PC-9 (cell line): Measurements from ENCODE around the gene GBA3. TPM values are rescaled to one million over a fixed set of nuclear protein-coding genes. Genes with fewer than 3 reads are reported as not detected.

Source experiments
- BruUV-seq: library from RNA; stranded (reverse); fragments of 400-500 nt; replicated peaks from 2 replicates; lab custom pipeline; 2021; lab: Mats Ljungman, UMichigan
- CTCF ChIA-PET: fragments of 300-600 bp; sonication (Branson Sonifier 250); formaldehyde crosslinking; loops from one replicate; lab custom pipeline; 2022; ENCODE audit warnings: antibody characterized with exemption; lab: Charles Lee
- POLR2A ChIA-PET: fragments of 300-600 bp; sonication (Branson Sonifier 250); formaldehyde crosslinking; loops from one replicate; lab custom pipeline; 2022; ENCODE audit warnings: antibody characterized with exemption; ENCODE audit not compliant: unreplicated experiment; lab: Charles Lee
- DNase-seq, 2 experiments: peaks; one replicate each; pipeline versions ENCODE4 v3.0.0 to v3.0.0-alpha.2; 2015 to 2022; ENCODE audit warnings: mixed read lengths in 1 of 2
- H2AFZ ChIP-seq: fragments of 200-600 bp; sonication (generic); 2 replicates; pipeline ENCODE4 v1.8.1; 2017; ENCODE audit warnings: antibody characterized with exemption
- H3F3A ChIP-seq: fragments of 200-600 bp; sonication (generic); 2 replicates; pipeline ENCODE4 v1.8.1; 2017; ENCODE audit warnings: antibody characterized with exemption, mild to moderate bottlenecking, low read depth; ENCODE audit not compliant: insufficient read depth
- H3K27ac ChIP-seq: fragments of 200-600 bp; sonication (generic); 2 replicates; pipeline ENCODE4 v1.6.1; 2016; ENCODE audit warnings: mixed run types
- H3K27me3 ChIP-seq: fragments of 200-600 bp; sonication (generic); 2 replicates; pipeline ENCODE4 v1.6.1; 2016; ENCODE audit warnings: low read depth, mixed run types; ENCODE audit not compliant: insufficient read depth
- H3K36me3 ChIP-seq: fragments of 200-600 bp; sonication (generic); 2 replicates; pipeline ENCODE4 v1.6.1; 2016; ENCODE audit warnings: low read depth, mixed run types
- H3K4me1 ChIP-seq: fragments of 200-600 bp; sonication (generic); replicated peaks from 2 replicates; pipeline ENCODE4 v1.6.1; 2016; ENCODE audit warnings: mixed run types; ENCODE audit not compliant: insufficient read depth
- H3K4me2 ChIP-seq: fragments of 200-600 bp; sonication (generic); 2 replicates; pipeline ENCODE4 v1.6.1; 2017; ENCODE audit warnings: mixed run types
- H3K4me3 ChIP-seq: fragments of 200-600 bp; sonication (generic); 2 replicates; pipeline ENCODE4 v1.6.1; 2016; ENCODE audit warnings: mixed run types
- H3K79me2 ChIP-seq: fragments of 200-600 bp; sonication (generic); 2 replicates; pipeline ENCODE4 v1.6.1; 2017; ENCODE audit warnings: low read depth, mixed run types
- H3K9me2 ChIP-seq: fragments of 200-600 bp; sonication (generic); 2 replicates; pipeline ENCODE4 v1.8.1; 2017; ENCODE audit warnings: mild to moderate bottlenecking; ENCODE audit not compliant: insufficient read depth
- H3K9me3 ChIP-seq: fragments of 200-600 bp; sonication (generic); 2 replicates; pipeline ENCODE4 v1.8.1; 2016; ENCODE audit warnings: low read depth; ENCODE audit not compliant: insufficient read depth
- H4K20me1 ChIP-seq: fragments of 200-600 bp; sonication (generic); 2 replicates; pipeline ENCODE4 v1.8.1; 2017; ENCODE audit not compliant: insufficient read depth
- EZH2 ChIP-seq: fragments of 200-600 bp; sonication (generic); IDR thresholded peaks from 2 replicates; pipeline ENCODE4 v1.8.0; 2017; ENCODE audit warnings: antibody characterized with exemption, low read depth
- intact Hi-C: fragments of 100-400 bp; cut with micrococcal nuclease; formaldehyde crosslinking; loops from one replicate; pipeline ENCODE4 v1.10.0; 2022; ENCODE audit not compliant: unreplicated experiment
- total RNA-seq: library from RNA; stranded (reverse); gene quantifications from 2 replicates; pipeline ENCODE4 v1.2.3, GENCODE V29; 2021
- TF ChIP-seq, protein P1 (sequence below): fragments of 200-600 bp; sonication (generic); conservative IDR thresholded peaks from 2 replicates; pipeline ENCODE4 v1.6.1; 2017; ENCODE audit warnings: mixed run types, antibody characterized with exemption, mild to moderate bottlenecking, moderate library complexity

GBA3 gene
- total RNA-seq, 1 experiment from 2014 or later, result not detected

DNA sequence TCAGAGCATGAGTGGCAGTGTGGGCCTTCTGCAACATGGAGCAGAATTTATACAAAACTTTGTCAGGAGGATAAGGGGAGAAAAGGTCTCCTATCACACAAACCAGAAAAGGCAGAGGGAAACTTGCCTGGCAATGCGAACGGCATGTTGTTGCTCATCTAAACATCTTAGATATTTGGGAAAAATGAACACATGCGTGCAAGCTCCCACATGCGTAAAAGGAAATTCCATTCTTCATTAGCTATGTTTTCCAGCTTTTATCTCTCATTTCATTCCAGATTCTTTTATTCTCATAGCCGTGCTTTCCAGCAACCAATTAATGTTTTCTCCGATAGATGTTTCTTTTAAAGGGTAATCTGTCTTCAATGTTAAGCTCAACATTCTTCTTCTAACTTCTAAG, 31.3 kb upstream of the GBA3 start:
- no peaks in the 10 kb centered on the region for H3K9me2 ChIP-seq
- no peak overlapping the region for H3K27ac ChIP-seq
- H3K9me3 ChIP-seq, result no peaks in the 10 kb centered on the region
- no peaks in the 10 kb centered on the region for H3K36me3 ChIP-seq
- no peaks in the 10 kb centered on the region for H3F3A ChIP-seq
- no peaks in the 10 kb centered on the region for H4K20me1 ChIP-seq
- BruUV-seq, result no TSS peak
- no peaks in the 10 kb centered on the region for H3K79me2 ChIP-seq
- no peaks in the 10 kb centered on the region for H3K4me1 ChIP-seq
- H3K4me2 ChIP-seq, result no peak overlapping the region
- ChIA-PET CTCF (no interaction called here), POLR2A (no interaction called here)
- no peak overlapping the region for H3K4me3 ChIP-seq
- no peak for DNase-seq
- intact Hi-C loops, result no loop called here
- no peaks in the 10 kb centered on the region for H3K27me3 ChIP-seq
- H2AFZ ChIP-seq, result no peak overlapping the region
- TF ChIP-seq, protein P1, sequence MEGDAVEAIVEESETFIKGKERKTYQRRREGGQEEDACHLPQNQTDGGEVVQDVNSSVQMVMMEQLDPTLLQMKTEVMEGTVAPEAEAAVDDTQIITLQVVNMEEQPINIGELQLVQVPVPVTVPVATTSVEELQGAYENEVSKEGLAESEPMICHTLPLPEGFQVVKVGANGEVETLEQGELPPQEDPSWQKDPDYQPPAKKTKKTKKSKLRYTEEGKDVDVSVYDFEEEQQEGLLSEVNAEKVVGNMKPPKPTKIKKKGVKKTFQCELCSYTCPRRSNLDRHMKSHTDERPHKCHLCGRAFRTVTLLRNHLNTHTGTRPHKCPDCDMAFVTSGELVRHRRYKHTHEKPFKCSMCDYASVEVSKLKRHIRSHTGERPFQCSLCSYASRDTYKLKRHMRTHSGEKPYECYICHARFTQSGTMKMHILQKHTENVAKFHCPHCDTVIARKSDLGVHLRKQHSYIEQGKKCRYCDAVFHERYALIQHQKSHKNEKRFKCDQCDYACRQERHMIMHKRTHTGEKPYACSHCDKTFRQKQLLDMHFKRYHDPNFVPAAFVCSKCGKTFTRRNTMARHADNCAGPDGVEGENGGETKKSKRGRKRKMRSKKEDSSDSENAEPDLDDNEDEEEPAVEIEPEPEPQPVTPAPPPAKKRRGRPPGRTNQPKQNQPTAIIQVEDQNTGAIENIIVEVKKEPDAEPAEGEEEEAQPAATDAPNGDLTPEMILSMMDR, result no peak
- TF ChIP-seq EZH2, result no peak

DNA sequence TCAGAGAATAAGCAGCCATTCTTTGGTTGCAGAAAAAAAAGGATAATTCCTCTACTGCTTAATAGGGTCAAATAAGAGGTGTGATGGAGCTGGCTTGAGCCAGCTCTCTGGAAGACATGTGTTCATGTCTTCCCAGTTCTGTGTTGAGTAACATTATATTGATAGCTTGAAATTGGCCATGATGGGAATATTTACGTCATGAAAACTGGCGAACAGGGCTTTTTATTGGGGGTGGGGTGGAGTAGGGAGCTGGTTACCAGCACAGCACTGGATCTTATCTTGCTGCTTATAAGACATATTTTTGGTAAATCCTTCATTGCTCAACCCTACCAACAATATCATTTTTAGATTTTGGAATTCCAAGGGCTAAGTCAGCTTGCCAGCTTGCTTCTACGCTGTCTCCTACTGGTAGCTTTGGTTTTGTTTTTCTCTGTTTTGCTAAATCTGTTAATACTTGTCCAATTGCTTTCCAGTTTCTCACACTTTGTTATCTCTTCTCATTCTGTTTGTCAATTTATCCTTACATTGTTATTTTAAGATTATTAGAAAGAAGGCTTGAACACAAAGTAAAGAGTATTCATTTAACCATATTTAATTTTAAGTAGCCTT, 25.3 kb upstream of the GBA3 start:
- Histone ChIP-seq H3K4me2 (no peak overlapping the region), H3K27ac (no peak overlapping the region), H3K4me1 (no peaks in the 10 kb centered on the region), H3K9me2 (no peaks in the 10 kb centered on the region), H3F3A (no peaks in the 10 kb centered on the region), H3K4me3 (no peak overlapping the region), H3K27me3 (no peaks in the 10 kb centered on the region), H4K20me1 (no peaks in the 10 kb centered on the region), H3K9me3 (no peaks in the 10 kb centered on the region), H2AFZ (no peak overlapping the region), H3K79me2 (no peaks in the 10 kb centered on the region), H3K36me3 (no peaks in the 10 kb centered on the region)
- no TSS peak for BruUV-seq
- CTCF ChIA-PET, result no interaction called here
- POLR2A ChIA-PET, result no interaction called here
- intact Hi-C loops, result no loop called here
- TF ChIP-seq EZH2, result no peak
- TF ChIP-seq, protein P1, result no peak
- DNase-seq, result no peak

DNA sequence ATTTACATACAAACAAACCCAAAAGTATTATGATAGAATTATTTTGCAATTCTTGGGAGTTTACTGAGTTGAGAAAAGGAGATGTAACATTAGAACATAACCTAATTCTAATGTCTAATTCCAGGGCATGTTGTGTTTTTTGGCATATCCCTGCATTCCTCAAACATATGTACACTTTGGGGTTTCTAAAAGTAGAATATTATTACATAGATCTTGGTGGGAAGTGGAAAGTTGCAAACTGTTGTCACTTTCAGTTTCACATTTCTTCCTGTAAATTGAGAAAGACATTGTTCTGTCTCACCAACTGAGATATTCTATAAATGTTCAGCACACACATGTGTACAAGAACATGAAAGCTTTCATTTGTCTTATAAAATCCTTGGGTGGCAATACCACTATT, 24.4 kb upstream of the GBA3 start:
- Histone ChIP-seq H3F3A (no peaks in the 10 kb centered on the region), H4K20me1 (no peaks in the 10 kb centered on the region), H3K36me3 (no peaks in the 10 kb centered on the region), H3K9me3 (no peaks in the 10 kb centered on the region), H3K79me2 (no peaks in the 10 kb centered on the region), H3K4me1 (no peaks in the 10 kb centered on the region), H3K4me2 (no peak overlapping the region), H2AFZ (no peak overlapping the region), H3K27ac (no peak overlapping the region), H3K27me3 (no peaks in the 10 kb centered on the region), H3K9me2 (no peaks in the 10 kb centered on the region), H3K4me3 (no peak overlapping the region)
- no TSS peak for BruUV-seq
- DNase-seq, result no peak
- POLR2A ChIA-PET, result no interaction called here
- TF ChIP-seq EZH2, result no peak
- TF ChIP-seq, protein P1, result no peak
- CTCF ChIA-PET, result no interaction called here
- intact Hi-C loops, result no loop called here
